Measurements from ENCODE around the gene TMEM168.

DNA sequence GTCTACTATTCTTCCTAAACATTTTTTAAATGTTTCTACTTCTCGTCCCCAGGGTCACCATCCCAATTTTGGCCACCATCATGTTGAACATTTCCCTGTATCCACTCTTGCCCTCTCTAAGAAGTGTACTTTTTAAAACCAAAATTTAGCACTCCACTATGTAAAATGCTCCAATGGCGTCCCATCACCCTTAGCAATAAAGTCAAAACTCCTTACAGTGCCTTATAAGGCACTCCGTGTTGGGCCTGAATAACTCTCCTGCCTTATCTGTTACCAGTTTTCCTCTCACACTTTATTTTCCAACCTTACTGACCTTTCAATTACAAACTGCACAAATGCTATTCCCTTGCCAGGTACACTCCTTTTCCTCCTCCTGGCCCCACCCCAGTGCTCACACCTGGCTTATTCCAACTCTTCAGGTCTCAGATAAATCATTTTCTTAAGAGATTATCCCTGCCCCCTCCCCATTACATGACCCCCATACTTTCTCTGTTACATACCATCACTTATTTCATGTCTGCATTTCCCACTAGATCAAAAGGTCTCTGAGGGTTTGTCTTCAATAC lies 1.3 kb downstream of the TMEM168 start:
- TF ChIP-seq, protein P1, sequence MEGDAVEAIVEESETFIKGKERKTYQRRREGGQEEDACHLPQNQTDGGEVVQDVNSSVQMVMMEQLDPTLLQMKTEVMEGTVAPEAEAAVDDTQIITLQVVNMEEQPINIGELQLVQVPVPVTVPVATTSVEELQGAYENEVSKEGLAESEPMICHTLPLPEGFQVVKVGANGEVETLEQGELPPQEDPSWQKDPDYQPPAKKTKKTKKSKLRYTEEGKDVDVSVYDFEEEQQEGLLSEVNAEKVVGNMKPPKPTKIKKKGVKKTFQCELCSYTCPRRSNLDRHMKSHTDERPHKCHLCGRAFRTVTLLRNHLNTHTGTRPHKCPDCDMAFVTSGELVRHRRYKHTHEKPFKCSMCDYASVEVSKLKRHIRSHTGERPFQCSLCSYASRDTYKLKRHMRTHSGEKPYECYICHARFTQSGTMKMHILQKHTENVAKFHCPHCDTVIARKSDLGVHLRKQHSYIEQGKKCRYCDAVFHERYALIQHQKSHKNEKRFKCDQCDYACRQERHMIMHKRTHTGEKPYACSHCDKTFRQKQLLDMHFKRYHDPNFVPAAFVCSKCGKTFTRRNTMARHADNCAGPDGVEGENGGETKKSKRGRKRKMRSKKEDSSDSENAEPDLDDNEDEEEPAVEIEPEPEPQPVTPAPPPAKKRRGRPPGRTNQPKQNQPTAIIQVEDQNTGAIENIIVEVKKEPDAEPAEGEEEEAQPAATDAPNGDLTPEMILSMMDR (IDR thresholded peaks at IDR 0.05) = no peak
- no peak for TF ChIP-seq POLR2A (IDR thresholded peaks at IDR 0.05)
